SK-N-SH (cell line): ENCODE results near the gene CTSS.

Experiments
- CTCF ChIP-seq: fragments of 200-600 bp; sonication (generic); IDR thresholded peaks from 2 replicates; pipeline ENCODE4 v1.6.1; 2017; ENCODE audit warnings: antibody characterized with exemption, mild to moderate bottlenecking, moderate library complexity
- RAD21 ChIP-seq: IDR thresholded peaks from 2 replicates; pipeline ENCODE4 v1.6.1; 2012; ENCODE audit warnings: mild to moderate bottlenecking, low read length
- YY1 ChIP-seq: IDR thresholded peaks from 2 replicates; pipeline ENCODE4 v1.4.0; 2012; ENCODE audit warnings: low read depth, mild to moderate bottlenecking

- TF ChIP-seq YY1 (no peak), CTCF (peak; percentile 75), RAD21 (peak; percentile 85)
Measured at GRCh38 chr1:150813028-150813707, 47.6 kb upstream of the CTSS start.
